Testis (tissue), 2 donors: ENCODE data around the gene AXIN1.

Experiments
- POLR2A ChIP-seq: fragments of 450-650 bp; IDR thresholded peaks from one replicate; pipeline ENCODE4 v1.6.1; 2017; ENCODE audit warnings: antibody characterized with exemption, mild to moderate bottlenecking, moderate library complexity
- TF ChIP-seq, protein P1 (sequence below), 3 experiments: fragments of 450-650 bp in 2 of 3; fragments of 200-600 bp in 1 of 3; sonication (generic) in 1 of 3; IDR thresholded peaks; one replicate each; pipeline ENCODE4 v1.5.1; 2016 to 2019; ENCODE audit warnings: antibody characterized with exemption in 3 of 3, mild to moderate bottlenecking in 2 of 3, moderate library complexity in 1 of 3

DNA sequence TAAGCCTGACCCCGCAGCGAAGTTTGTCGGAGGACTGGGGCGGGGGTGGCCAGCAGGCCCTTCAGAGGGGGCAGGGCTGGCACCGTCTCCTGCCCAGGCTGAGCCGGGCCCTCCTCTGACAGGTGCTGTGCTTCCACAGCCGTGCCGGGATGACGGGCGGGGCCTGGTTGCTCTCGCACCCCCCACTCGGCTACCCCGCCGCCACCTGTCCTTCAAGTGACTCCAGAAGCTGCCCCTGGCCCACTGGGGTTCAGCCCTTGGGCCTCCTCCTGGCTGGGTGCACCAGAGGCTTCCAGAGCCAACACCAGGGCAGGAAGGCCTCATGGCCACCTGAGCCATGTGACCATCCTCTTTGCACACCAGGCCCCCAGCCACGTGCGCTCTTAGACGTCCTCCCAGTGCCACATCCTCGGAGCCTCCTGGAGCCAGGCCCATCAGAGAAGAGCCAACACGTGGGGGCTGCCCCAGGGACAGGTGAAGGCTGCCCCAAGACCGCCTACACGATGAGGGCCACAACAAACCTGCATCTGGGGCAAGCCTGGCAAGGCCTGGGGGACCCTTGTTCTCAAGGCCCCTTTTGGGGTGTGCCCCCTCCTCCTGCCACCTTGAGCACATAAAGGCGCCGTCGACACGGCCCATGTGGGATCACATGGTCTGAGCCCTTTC, 62.4 kb downstream of the AXIN1 start:
- TF ChIP-seq, protein P1, sequence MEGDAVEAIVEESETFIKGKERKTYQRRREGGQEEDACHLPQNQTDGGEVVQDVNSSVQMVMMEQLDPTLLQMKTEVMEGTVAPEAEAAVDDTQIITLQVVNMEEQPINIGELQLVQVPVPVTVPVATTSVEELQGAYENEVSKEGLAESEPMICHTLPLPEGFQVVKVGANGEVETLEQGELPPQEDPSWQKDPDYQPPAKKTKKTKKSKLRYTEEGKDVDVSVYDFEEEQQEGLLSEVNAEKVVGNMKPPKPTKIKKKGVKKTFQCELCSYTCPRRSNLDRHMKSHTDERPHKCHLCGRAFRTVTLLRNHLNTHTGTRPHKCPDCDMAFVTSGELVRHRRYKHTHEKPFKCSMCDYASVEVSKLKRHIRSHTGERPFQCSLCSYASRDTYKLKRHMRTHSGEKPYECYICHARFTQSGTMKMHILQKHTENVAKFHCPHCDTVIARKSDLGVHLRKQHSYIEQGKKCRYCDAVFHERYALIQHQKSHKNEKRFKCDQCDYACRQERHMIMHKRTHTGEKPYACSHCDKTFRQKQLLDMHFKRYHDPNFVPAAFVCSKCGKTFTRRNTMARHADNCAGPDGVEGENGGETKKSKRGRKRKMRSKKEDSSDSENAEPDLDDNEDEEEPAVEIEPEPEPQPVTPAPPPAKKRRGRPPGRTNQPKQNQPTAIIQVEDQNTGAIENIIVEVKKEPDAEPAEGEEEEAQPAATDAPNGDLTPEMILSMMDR (IDR thresholded peaks at IDR 0.05) = no peak
- no peak for TF ChIP-seq POLR2A
